Measurements from ENCODE around the gene HSD11B1. TPM values are rescaled to one million over a fixed set of nuclear protein-coding genes. Genes with fewer than 3 reads are reported as not detected.
A peak's percentile ranks its signal among the peaks of the same experiment; 100 is the strongest.

HSD11B1 gene
- total RNA-seq, 1 donor from 2014 or later, result 16.9 TPM

GRCh38 chr1:209703834-209704504 lies 677 bp upstream of the HSD11B1 start:
- no peak for TF ChIP-seq CTCF (IDR thresholded peaks at IDR 0.05)
- Histone ChIP-seq H3K9me3 (no peaks in the 10 kb centered on the region), H3K27ac (no peak overlapping the region), H3K4me3 (no peak overlapping the region), H3K36me3 (no peaks in the 10 kb centered on the region), H3K27me3 (no peaks in the 10 kb centered on the region), H3K4me1 (peaks cover 4% of the 10 kb centered on the region)
- DNase-seq (no peak), ATAC-seq (peak; percentile 28)
- intact Hi-C loops (cut with DNase I), result no loop called here

- Histone ChIP-seq H3K27me3 (no peaks in the 10 kb centered on the region), H3K4me1 (peaks cover 4% of the 10 kb centered on the region), H3K4me3 (peak overlapping the region; percentile 23), H3K9me3 (no peaks in the 10 kb centered on the region), H3K27ac (no peak overlapping the region), H3K36me3 (no peaks in the 10 kb centered on the region)
- intact Hi-C loops (cut with DNase I), result no loop called here
- ATAC-seq, result no peak
- no peak for TF ChIP-seq CTCF (IDR thresholded peaks at IDR 0.05)
- no peak for DNase-seq
Measured at GRCh38 chr1:209705033-209705598, 470 bp downstream of the HSD11B1 start.

GRCh38 chr1:209706622-209707021 lies 2.0 kb downstream of the HSD11B1 start:
- peaks cover 4% of the 10 kb centered on the region for H3K4me1 ChIP-seq
- no peaks in the 10 kb centered on the region for H3K36me3 ChIP-seq
- intact Hi-C loops (cut with DNase I), result no loop called here
- no peaks in the 10 kb centered on the region for H3K9me3 ChIP-seq
- no peak overlapping the region for H3K27ac ChIP-seq
- H3K27me3 ChIP-seq, result no peaks in the 10 kb centered on the region
- H3K4me3 ChIP-seq, result no peak overlapping the region
- DNase-seq, result no peak
- TF ChIP-seq CTCF (IDR thresholded peaks at IDR 0.05), result no peak
- no peak for ATAC-seq

- no peak overlapping the region for H3K27ac ChIP-seq
- DNase-seq (no peak), ATAC-seq (no peak)
- TF ChIP-seq CTCF (IDR thresholded peaks at IDR 0.05), result no peak
- H3K4me3 ChIP-seq, result no peak overlapping the region
- H3K27me3 ChIP-seq, result no peaks in the 10 kb centered on the region
- intact Hi-C loops (cut with DNase I), result no loop called here
- no peaks in the 10 kb centered on the region for H3K36me3 ChIP-seq
- no peaks in the 10 kb centered on the region for H3K9me3 ChIP-seq
- H3K4me1 ChIP-seq, result peaks cover 4% of the 10 kb centered on the region
Measured at GRCh38 chr1:209707308-209707707, 2.7 kb downstream of the HSD11B1 start.

GRCh38 chr1:209708297-209708696 lies 3.7 kb downstream of the HSD11B1 start:
- Histone ChIP-seq H3K27ac (no peak overlapping the region), H3K4me3 (no peak overlapping the region), H3K27me3 (no peaks in the 10 kb centered on the region), H3K9me3 (no peaks in the 10 kb centered on the region), H3K36me3 (no peaks in the 10 kb centered on the region), H3K4me1 (peaks cover 4% of the 10 kb centered on the region)
- ATAC-seq (no peak), DNase-seq (no peak)
- intact Hi-C loops (cut with DNase I), result no loop called here
- TF ChIP-seq CTCF (IDR thresholded peaks at IDR 0.05), result no peak

Measured in upper lobe of right lung (tissue), 1 donor.